Suppressor macrophage (primary cell): ENCODE results near the gene KRT82.
A peak's percentile ranks its signal among the peaks of the same experiment; 100 is the strongest.

Experiments
- DNase-seq, 4 experiments: peaks; one replicate each; pipeline ENCODE4 v3.0.0-alpha.2; 2020 to 2022

The KRT82 gene

GRCh38 chr12:52410589-52411248, 4.6 kb upstream of the KRT82 start:
- DNase-seq = peak in 3 of 4 experiments; percentile 4 to 23 (median 9)

GRCh38 chr12:52407918-52408317, 1.8 kb upstream of the KRT82 start:
- no peak for DNase-seq

- DNase-seq = no peak
Measured at GRCh38 chr12:52404951-52405350, 1.2 kb downstream of the KRT82 start.

- no peak for DNase-seq
Measured at GRCh38 chr12:52403561-52403960, 2.6 kb downstream of the KRT82 start.

- peak in 3 of 4 experiments; percentile 16 to 35 (median 31) for DNase-seq
Measured at GRCh38 chr12:52402873-52403540, 3.1 kb downstream of the KRT82 start.

- no peak for DNase-seq
Measured at GRCh38 chr12:52402377-52402776, 3.8 kb downstream of the KRT82 start.

GRCh38 chr12:52401926-52402325, 4.2 kb downstream of the KRT82 start:
- no peak for DNase-seq

GRCh38 chr12:52401526-52401925, 4.6 kb downstream of the KRT82 start:
- no peak for DNase-seq

GRCh38 chr12:52400906-52401305, 5.2 kb downstream of the KRT82 start:
- DNase-seq = no peak

GRCh38 chr12:52399756-52400155, 6.4 kb downstream of the KRT82 start:
- DNase-seq = no peak

GRCh38 chr12:52398176-52398575, 8.0 kb downstream of the KRT82 start:
- DNase-seq = no peak

GRCh38 chr12:52396656-52397055, 9.5 kb downstream of the KRT82 start:
- no peak for DNase-seq

GRCh38 chr12:52395761-52396434, 10.2 kb downstream of the KRT82 start:
- DNase-seq = no peak

GRCh38 chr12:52394836-52395405, 11.2 kb downstream of the KRT82 start:
- DNase-seq = no peak

- DNase-seq = no peak
Measured at GRCh38 chr12:52392465-52393007, 13.6 kb downstream of the KRT82 start.

- no peak for DNase-seq
Measured at GRCh38 chr12:52391618-52392002, 14.5 kb downstream of the KRT82 start.

GRCh38 chr12:52390739-52391617, 15.2 kb downstream of the KRT82 start:
- DNase-seq = peak in 3 of 4 experiments; percentile 9 to 40 (median 30)

GRCh38 chr12:52389313-52390207, 16.6 kb downstream of the KRT82 start:
- no peak for DNase-seq

GRCh38 chr12:52387859-52388258, 18.3 kb downstream of the KRT82 start:
- DNase-seq = no peak

- no peak for DNase-seq
Measured at GRCh38 chr12:52385226-52385702, 20.9 kb downstream of the KRT82 start, which contains the start of gene KRT84. Gene KRT84, minus strand, starts transcription at chr12:52385652. Its CDS starts 67 bp downstream, at chr12:52385585.

GRCh38 chr12:52383331-52383730, 22.8 kb downstream of the KRT82 start:
- no peak for DNase-seq
